ENCODE data around the gene CHML. TPM values are rescaled to one million over a fixed set of nuclear protein-coding genes. Genes with fewer than 3 reads are reported as not detected.
"Not testable (repeated sequence)": the region's sequence is repeated elsewhere in the genome, so short reads cannot be mapped to it uniquely, and the experiment has no call there.

The CHML gene
- 19.5 and 21.4 TPM in 2 replicates for total RNA-seq

GRCh38 chr1:241640149-241640866 is at the start of gene CHML, which contains the start of gene OPN3:
TSS of gene CHML (minus strand) at chr1:241640369. CDS start at chr1:241635766, 4,603 bp downstream.
TSS of gene OPN3 (minus strand) at chr1:241640369. CDS start at chr1:241640254, 115 bp downstream.
- Mint-ChIP-seq H3K4me3 (peak within 1 kb of the TSS; percentile 97), H3K27ac (peak within 1 kb of the TSS; percentile 92), H3K9me3 (peaks cover 14% of the 10 kb centered on the region), H3K36me3 (ENCODE audit: low read depth) (peaks cover 22% of the 10 kb centered on the region), H3K27me3 (no peaks in the 10 kb centered on the region), H3K4me1 (peaks cover 30% of the 10 kb centered on the region)
- peak; percentile 98 for DNase-seq
- intact Hi-C loops (cut with micrococcal nuclease), result loop anchor here (1.0 kb wide), 3 partner anchors 13 to 207 kb away; no protein-coding TSS in a partner anchor

- Mint-ChIP-seq H3K27ac (no peak overlapping the region), H3K36me3 (ENCODE audit: low read depth) (no peaks in the 10 kb centered on the region), H3K9me3 (no peaks in the 10 kb centered on the region), H3K4me3 (no peak overlapping the region), H3K27me3 (peaks cover 10% of the 10 kb centered on the region), H3K4me1 (no peaks in the 10 kb centered on the region)
- no peak for DNase-seq
- intact Hi-C loops (cut with micrococcal nuclease), result no loop called here
Measured at GRCh38 chr1:241688940-241689368, 48.8 kb upstream of the CHML start.

- H3K27ac Mint-ChIP-seq, result no peak overlapping the region
Measured at GRCh38 chr1:241684108-241684507, 43.9 kb upstream of the CHML start.

GRCh38 chr1:241682921-241683320 is 42.8 kb upstream of the CHML start:
- peaks cover 14% of the 10 kb centered on the region for H3K27me3 Mint-ChIP-seq
- no peaks in the 10 kb centered on the region for H3K4me1 Mint-ChIP-seq
- H3K36me3 Mint-ChIP-seq (ENCODE audit: low read depth), result no peaks in the 10 kb centered on the region
- no peak for DNase-seq
- H3K27ac Mint-ChIP-seq, result no peak overlapping the region
- peaks cover 7% of the 10 kb centered on the region for H3K9me3 Mint-ChIP-seq
- H3K4me3 Mint-ChIP-seq, result no peak overlapping the region
- intact Hi-C loops (cut with micrococcal nuclease), result no loop called here

More at GRCh38 chr1:241684108-241684507, 43.9 kb upstream of the CHML start:
- Mint-ChIP-seq H3K4me1 (no peaks in the 10 kb centered on the region), H3K9me3 (peaks cover 7% of the 10 kb centered on the region), H3K27me3 (peaks cover 14% of the 10 kb centered on the region), H3K36me3 (ENCODE audit: low read depth) (no peaks in the 10 kb centered on the region), H3K4me3 (no peak overlapping the region)
- DNase-seq, result no peak
- intact Hi-C loops (cut with micrococcal nuclease), result no loop called here

- H3K27me3 Mint-ChIP-seq, result peaks cover 14% of the 10 kb centered on the region
- H3K4me1 Mint-ChIP-seq; H3K36me3 Mint-ChIP-seq (ENCODE audit: low read depth); H3K4me3 Mint-ChIP-seq; DNase-seq; intact Hi-C loops (cut with micrococcal nuclease); H3K27ac Mint-ChIP-seq; H3K9me3 Mint-ChIP-seq: not testable (repeated sequence)
Measured at GRCh38 chr1:241681861-241682448, 41.8 kb upstream of the CHML start.

- Mint-ChIP-seq H3K27ac (no peak overlapping the region), H3K4me1 (peaks cover 10% of the 10 kb centered on the region), H3K27me3 (peaks cover 14% of the 10 kb centered on the region), H3K36me3 (ENCODE audit: low read depth) (no peaks in the 10 kb centered on the region), H3K4me3 (no peak overlapping the region), H3K9me3 (peaks cover 7% of the 10 kb centered on the region)
- intact Hi-C loops (cut with micrococcal nuclease), result loop anchor here (5.0 kb wide), 1 partner anchor 68 kb away; no protein-coding TSS in a partner anchor
- no peak for DNase-seq
Measured at GRCh38 chr1:241679961-241680360, 39.8 kb upstream of the CHML start.

GRCh38 chr1:241679404-241679803 is 39.2 kb upstream of the CHML start:
- peaks cover 14% of the 10 kb centered on the region for H3K27me3 Mint-ChIP-seq
- no peak overlapping the region for H3K4me3 Mint-ChIP-seq
- intact Hi-C loops (cut with micrococcal nuclease), result loop anchor here (5.0 kb wide), 1 partner anchor 67 kb away; no protein-coding TSS in a partner anchor
- no peak for DNase-seq
- no peak overlapping the region for H3K27ac Mint-ChIP-seq
- H3K4me1 Mint-ChIP-seq, result peaks cover 10% of the 10 kb centered on the region
- H3K36me3 Mint-ChIP-seq (ENCODE audit: low read depth), result no peaks in the 10 kb centered on the region
- H3K9me3 Mint-ChIP-seq, result peaks cover 7% of the 10 kb centered on the region

GRCh38 chr1:241678536-241678935 is 38.4 kb upstream of the CHML start:
- Mint-ChIP-seq H3K4me3 (no peak overlapping the region), H3K36me3 (ENCODE audit: low read depth) (no peaks in the 10 kb centered on the region), H3K9me3 (peaks cover 7% of the 10 kb centered on the region), H3K4me1 (peaks cover 10% of the 10 kb centered on the region), H3K27me3 (peaks cover 14% of the 10 kb centered on the region), H3K27ac (no peak overlapping the region)
- intact Hi-C loops (cut with micrococcal nuclease), result loop anchor here (5.0 kb wide), 1 partner anchor 66 kb away; no protein-coding TSS in a partner anchor
- DNase-seq, result no peak

GRCh38 chr1:241677201-241677600 is 37.0 kb upstream of the CHML start:
- DNase-seq, result peak; percentile 84
- Mint-ChIP-seq H3K9me3 (peaks cover 6% of the 10 kb centered on the region), H3K36me3 (ENCODE audit: low read depth) (no peaks in the 10 kb centered on the region), H3K27ac (peak overlapping the region; percentile 14), H3K4me1 (peaks cover 10% of the 10 kb centered on the region), H3K27me3 (peaks cover 14% of the 10 kb centered on the region), H3K4me3 (peak overlapping the region; percentile 53)
- intact Hi-C loops (cut with micrococcal nuclease), result loop anchor here (1.0 to 5.0 kb wide), 4 partner anchors 37 to 85 kb away; partner anchors contain the start of genes CHML and OPN3

GRCh38 chr1:241675983-241676382 is 35.8 kb upstream of the CHML start:
- H3K27me3 Mint-ChIP-seq, result peaks cover 12% of the 10 kb centered on the region
- peaks cover 10% of the 10 kb centered on the region for H3K4me1 Mint-ChIP-seq
- no peak overlapping the region for H3K4me3 Mint-ChIP-seq
- no peak for DNase-seq
- no peaks in the 10 kb centered on the region for H3K36me3 Mint-ChIP-seq (ENCODE audit: low read depth)
- no peak overlapping the region for H3K27ac Mint-ChIP-seq
- no peaks in the 10 kb centered on the region for H3K9me3 Mint-ChIP-seq
- intact Hi-C loops (cut with micrococcal nuclease), result loop anchor here (5.0 kb wide), 1 partner anchor 64 kb away; no protein-coding TSS in a partner anchor

GRCh38 chr1:241674805-241675384 is 34.7 kb upstream of the CHML start:
- peaks cover 4% of the 10 kb centered on the region for H3K27me3 Mint-ChIP-seq
- DNase-seq, result no peak
- H3K36me3 Mint-ChIP-seq (ENCODE audit: low read depth), result no peaks in the 10 kb centered on the region
- intact Hi-C loops (cut with micrococcal nuclease), result loop anchor here (5.0 kb wide), 1 partner anchor 63 kb away; no protein-coding TSS in a partner anchor
- no peak overlapping the region for H3K4me3 Mint-ChIP-seq
- H3K9me3 Mint-ChIP-seq, result no peaks in the 10 kb centered on the region
- peaks cover 10% of the 10 kb centered on the region for H3K4me1 Mint-ChIP-seq
- no peak overlapping the region for H3K27ac Mint-ChIP-seq

- DNase-seq, result no peak
- Mint-ChIP-seq H3K27me3 (no peaks in the 10 kb centered on the region), H3K4me3 (no peak overlapping the region), H3K36me3 (ENCODE audit: low read depth) (no peaks in the 10 kb centered on the region), H3K4me1 (peaks cover 4% of the 10 kb centered on the region), H3K9me3 (no peaks in the 10 kb centered on the region), H3K27ac (no peak overlapping the region)
- intact Hi-C loops (cut with micrococcal nuclease), result no loop called here
Measured at GRCh38 chr1:241672301-241672700, 32.1 kb upstream of the CHML start.

- Mint-ChIP-seq H3K36me3 (ENCODE audit: low read depth) (no peaks in the 10 kb centered on the region), H3K4me1 (no peaks in the 10 kb centered on the region), H3K27me3 (peaks cover 3% of the 10 kb centered on the region), H3K9me3 (no peaks in the 10 kb centered on the region), H3K27ac (no peak overlapping the region), H3K4me3 (no peak overlapping the region)
- intact Hi-C loops (cut with micrococcal nuclease), result no loop called here
- no peak for DNase-seq
Measured at GRCh38 chr1:241666419-241666818, 26.2 kb upstream of the CHML start.

All from activated CD4-positive, alpha-beta T cell treated with anti-CD3 and anti-CD28 coated beads, Interleukin-2, amount 10 ng/mL, durations not matched to agents 24 days and 14 days (primary cell).